PC-9 (cell line): ENCODE results near the gene ZFHX3.

Experiments
- EZH2 ChIP-seq: fragments of 200-600 bp; sonication (generic); IDR thresholded peaks from 2 replicates; pipeline ENCODE4 v1.8.0; 2017; ENCODE audit warnings: antibody characterized with exemption, low read depth
- TF ChIP-seq, protein P1 (sequence below): fragments of 200-600 bp; sonication (generic); conservative IDR thresholded peaks from 2 replicates; pipeline ENCODE4 v1.6.1; 2017; ENCODE audit warnings: mixed run types, antibody characterized with exemption, mild to moderate bottlenecking, moderate library complexity

DNA sequence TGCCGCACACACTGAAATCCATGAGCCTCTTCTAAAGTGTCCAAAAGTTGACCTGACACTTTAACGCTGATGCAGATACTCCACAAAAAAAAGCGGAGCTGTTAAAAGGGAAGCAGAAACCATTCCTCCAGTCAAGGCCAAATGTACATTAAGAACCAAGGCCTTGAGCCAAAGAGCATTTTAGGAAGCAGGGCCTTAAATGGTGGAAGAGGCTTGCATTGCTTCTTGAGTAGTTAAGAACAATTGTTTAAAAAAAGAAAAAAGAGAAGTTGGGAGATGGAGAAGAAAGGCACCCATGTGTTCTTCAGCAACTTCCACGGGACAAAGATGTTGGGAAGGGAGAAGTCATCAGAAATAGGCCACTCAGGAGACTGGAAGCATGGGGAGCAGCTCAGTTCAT is 6.3 kb downstream of the ZFHX3 start:
- TF ChIP-seq, protein P1, sequence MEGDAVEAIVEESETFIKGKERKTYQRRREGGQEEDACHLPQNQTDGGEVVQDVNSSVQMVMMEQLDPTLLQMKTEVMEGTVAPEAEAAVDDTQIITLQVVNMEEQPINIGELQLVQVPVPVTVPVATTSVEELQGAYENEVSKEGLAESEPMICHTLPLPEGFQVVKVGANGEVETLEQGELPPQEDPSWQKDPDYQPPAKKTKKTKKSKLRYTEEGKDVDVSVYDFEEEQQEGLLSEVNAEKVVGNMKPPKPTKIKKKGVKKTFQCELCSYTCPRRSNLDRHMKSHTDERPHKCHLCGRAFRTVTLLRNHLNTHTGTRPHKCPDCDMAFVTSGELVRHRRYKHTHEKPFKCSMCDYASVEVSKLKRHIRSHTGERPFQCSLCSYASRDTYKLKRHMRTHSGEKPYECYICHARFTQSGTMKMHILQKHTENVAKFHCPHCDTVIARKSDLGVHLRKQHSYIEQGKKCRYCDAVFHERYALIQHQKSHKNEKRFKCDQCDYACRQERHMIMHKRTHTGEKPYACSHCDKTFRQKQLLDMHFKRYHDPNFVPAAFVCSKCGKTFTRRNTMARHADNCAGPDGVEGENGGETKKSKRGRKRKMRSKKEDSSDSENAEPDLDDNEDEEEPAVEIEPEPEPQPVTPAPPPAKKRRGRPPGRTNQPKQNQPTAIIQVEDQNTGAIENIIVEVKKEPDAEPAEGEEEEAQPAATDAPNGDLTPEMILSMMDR, result no peak
- no peak for TF ChIP-seq EZH2
